ENCODE results near the gene MACF1.
"Not testable (repeated sequence)": the region's sequence is repeated elsewhere in the genome, so short reads cannot be mapped to it uniquely, and the experiment has no call there.

MACF1 gene

GRCh38 chr1:39478126-39478915, 273.8 kb downstream of the MACF1 start:
- DNase-seq, result no peak

- DNase-seq, result no peak
These were observed 276.8 kb downstream of the MACF1 start for GRCh38 chr1:39481289-39481688.

GRCh38 chr1:39483276-39483675, 278.8 kb downstream of the MACF1 start:
- no peak for DNase-seq

- DNase-seq, result no peak
These were observed 280.1 kb downstream of the MACF1 start for GRCh38 chr1:39484564-39484963.

DNA sequence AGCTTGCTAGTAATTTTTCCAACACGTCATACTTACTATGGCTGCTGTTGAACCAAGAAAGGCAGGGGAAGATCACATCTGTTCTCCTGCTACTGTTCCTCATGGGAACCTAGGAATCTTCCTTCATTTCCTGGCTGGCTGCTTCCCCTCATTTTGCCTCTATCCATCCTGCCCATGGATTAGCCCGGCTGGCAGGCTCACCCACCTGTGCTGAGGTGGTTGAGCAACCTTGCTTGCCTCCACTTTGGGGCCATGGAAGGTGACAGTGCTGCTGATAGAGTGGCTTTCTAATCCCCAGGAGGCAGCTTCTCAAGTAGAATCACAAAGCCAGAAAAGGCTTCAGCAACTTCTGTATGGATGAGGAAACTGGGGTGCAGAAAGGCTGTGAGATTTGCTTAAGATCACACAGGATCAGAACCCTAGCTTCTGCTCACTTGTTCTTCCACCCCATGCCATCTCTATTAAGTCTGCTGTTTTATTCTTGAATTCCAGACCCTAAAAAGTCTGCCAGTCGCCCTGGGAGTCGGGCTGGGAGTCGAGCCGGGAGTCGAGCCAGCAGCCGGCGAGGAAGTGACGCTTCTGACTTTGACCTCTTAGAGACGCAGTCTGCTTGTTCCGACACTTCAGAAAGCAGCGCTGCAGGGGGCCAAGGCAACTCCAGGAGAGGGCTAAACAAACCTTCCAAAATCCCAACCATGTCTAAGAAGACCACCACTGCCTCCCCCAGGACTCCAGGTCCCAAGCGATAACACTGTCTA, 280.7 kb downstream of the MACF1 start:
- DNase-seq, result no peak

GRCh38 chr1:39488012-39488545, 283.6 kb downstream of the MACF1 start:
- DNase-seq, result no peak

DNA sequence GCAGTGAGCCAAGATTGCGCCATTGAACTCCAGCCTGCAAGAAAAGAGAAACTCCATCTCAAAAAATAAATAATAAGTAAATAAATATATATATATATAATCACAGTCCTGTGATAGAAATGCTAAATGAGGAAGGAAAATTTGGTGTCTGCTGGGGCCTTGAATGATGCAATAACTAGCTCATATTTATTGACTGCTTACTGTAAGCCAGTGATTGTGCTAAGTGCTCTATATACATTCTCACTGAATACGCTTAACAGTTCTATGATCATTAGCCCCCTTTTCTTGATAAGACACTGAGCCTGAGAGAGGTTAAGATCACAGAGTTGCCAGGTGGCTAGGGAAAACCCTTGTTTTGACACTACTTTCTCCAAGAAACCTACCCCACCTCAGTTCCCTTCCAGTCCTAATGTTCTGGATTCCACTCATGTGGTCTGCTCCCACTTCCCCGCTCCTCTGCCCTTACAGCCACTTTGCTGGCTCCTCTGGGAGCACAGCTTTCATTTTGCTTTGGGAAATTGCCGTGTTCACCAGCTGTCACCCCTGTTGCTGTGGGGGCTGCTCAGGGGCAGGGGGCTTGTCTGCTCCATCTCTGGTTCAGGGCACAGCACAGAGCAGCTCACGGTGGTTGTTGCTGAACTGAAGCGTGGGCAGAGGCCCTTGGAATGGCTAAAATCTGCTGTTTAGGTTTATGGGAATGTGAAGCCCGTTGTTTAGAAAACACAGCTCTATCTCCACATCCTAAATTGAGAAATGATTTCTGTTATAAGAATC, 284.5 kb downstream of the MACF1 start:
- peak; percentile 99 for DNase-seq

DNA sequence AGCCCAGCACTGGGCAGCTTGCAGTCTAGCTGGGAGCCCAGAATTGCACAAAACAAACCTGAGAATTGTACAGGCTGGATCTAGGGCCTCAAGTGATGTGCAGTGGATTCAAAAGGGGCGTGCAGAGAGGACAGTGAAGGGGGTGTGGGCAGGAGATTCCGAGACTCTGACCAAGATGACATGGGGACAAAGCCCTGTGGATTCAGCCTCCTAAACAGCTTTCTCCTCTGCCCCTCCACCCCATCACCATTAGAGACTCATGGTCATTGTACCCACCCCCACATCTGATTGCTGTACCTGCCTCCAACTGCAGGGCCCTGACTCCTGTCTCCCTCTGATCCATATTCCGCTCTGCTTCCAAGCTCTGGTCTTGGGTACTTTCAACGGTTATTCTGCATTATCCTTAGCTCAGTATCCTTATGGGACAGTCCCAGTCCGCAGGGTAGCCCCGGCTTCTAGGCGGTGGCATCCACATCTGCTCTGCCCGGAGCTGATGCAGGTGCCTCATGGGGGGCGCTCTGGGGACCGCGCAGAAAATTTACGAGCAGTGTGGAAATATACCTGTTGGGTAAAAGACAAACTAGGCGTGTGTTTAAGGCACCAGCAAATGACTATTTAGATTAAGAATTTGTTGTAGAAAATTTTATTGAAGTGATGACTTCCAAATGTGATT, 285.2 kb downstream of the MACF1 start:
- DNase-seq, result peak; percentile 99

- no peak for DNase-seq
These were observed 286.2 kb downstream of the MACF1 start for GRCh38 chr1:39490596-39491145.

DNA sequence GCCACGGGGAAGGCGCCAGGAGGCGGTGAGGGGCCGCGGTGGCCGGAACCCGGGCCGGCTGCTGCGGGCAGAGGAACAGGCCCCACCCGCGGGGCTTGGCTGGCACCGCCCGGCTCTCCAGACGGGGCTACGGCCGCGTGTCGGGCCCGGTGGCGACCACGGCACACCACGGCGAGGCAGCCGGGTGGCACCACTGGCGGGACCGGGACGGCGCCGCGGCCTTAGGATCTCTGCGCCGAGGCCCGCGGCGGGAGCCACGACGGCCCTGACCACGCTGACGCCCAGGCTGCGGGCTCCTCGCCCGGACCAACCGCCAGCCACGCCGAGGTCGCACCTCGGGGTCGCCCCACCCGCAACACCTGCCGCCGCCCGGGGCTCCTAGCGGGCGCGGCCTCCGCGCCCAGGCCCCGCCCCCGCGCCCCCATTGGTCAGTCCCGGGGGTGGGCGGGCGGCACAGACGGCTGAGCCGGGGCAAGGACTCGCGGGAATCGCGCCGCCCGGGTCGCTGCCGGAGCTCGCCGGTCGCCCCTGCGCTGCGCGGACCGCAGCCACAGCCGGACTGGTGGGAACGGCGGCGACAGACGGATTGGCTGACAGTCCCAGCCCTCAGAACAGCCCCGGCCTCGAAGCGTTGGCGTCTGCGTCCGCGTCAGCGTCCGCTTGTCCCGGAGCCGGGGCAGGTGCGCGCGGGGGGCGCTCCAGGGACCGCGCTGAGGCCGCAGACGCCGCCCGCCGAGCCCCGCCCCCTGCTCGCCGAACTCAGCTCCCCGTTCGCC, 286.8 kb downstream of the MACF1 start, which contains the start of gene BMP8A:
Gene BMP8A (plus strand): TSS at position 491 of the 776 bp plus-strand sequence. CDS start 356 bp downstream, outside the sequence.
- DNase-seq, result peak; percentile 100

DNA sequence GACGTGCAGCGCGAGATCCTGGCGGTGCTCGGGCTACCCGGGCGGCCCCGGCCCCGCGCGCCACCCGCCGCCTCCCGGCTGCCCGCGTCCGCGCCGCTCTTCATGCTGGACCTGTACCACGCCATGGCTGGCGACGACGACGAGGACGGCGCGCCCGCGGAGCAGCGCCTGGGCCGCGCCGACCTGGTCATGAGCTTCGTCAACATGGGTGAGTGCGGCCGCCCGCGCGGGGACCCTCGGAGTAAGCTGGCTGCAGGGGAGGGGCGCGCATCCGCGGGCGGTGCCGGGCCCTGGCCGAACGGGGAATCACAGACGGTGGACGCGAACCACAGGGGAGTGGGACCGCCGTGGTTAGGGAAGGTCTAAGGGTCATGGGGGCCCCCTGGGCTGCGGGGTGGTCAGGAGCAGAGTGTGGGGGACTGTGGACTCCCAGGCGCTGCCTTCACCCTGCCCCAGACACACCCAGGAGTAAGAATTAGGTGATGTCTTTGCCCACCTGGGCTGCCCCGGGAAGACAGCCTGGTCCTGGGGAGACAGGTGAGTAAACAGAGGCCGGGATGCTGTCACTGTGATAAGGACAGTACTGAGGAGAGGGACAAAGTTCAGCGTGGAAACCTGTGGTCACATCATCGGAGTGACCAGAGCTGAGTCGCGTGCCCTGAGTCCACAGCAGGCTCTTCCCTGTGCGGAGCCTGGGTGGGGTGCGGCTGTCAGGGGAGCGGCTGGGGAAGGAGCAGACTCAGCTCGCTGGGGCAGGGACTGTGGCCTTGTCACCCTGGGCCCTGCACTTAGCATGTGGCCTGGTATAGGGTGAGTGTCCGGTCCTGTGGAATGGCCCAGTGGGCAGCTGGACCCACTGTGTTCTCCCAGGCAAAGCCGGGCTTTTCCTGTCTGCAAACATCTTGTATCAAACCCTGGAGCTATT, 287.9 kb downstream of the MACF1 start:
- DNase-seq, result not testable (repeated sequence)

GRCh38 chr1:39493043-39493810, 288.7 kb downstream of the MACF1 start:
- DNase-seq, result not testable (repeated sequence)

GRCh38 chr1:39494671-39495410, 290.3 kb downstream of the MACF1 start:
- DNase-seq, result no peak

GRCh38 chr1:39496520-39496919, 292.0 kb downstream of the MACF1 start:
- not testable (repeated sequence) for DNase-seq

GRCh38 chr1:39497585-39497984, 293.1 kb downstream of the MACF1 start:
- DNase-seq, result no peak

DNA sequence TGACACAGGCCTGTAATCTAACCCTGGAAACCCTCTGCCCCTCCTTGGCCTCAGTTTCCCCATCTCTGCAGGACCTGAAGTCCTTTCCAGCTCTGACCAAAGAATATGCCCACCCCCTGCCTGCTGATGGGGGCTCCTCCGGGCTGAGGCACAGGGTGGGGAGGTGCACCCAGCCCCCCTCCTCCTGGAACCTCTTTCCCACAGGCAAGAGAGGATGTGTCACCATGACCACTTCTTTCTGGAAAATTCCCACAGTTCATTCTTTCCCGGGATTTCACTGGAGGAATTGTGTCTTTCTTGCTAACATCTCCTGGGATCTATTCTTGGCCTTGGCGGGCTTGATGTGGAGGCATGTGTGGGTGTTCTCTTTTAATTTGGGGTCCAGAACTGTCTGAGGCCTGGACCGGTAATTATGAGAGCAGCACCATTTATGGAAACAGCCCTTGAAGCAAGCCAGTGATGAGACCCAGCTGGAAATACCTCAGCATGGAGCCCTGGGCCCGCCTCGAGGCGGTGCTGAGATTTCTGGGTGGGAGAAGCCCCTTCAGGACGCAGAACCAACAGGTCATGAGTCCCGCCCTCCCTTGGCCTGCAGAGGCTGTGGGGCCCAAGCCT, 293.7 kb downstream of the MACF1 start:
- not testable (repeated sequence) for DNase-seq

DNA sequence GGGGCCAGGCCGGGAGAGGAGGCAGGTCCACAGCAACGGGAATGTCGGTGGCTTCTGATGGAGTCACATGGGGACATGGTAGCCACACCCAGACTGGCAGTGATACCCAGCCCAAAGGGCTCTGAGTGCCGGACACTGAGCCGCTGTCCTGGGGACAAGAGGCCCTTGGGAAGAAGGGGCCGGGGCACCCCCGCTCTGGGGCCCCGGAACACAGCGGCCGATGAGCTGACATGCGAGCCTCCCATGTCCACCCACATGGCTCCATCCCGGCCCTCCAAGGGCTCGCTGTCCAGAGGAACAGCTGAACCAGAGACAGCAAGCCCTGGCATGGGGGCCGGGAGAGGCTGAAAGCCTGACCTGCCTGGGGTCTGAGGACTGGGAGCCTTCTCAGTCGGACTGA, 294.3 kb downstream of the MACF1 start:
- not testable (repeated sequence) for DNase-seq

- DNase-seq, result no peak
These were observed 295.2 kb downstream of the MACF1 start for GRCh38 chr1:39499668-39500067.
